OCI-M2 (cell line): ENCODE data around the gene COL18A1.
"Not testable (repeated sequence)": the region's sequence is repeated elsewhere in the genome, so short reads cannot be mapped to it uniquely, and the experiment has no call there.

ENCODE experiments used
- DNase-seq: peaks from one replicate; lab custom pipeline; 2025; ENCODE audit not compliant: unreplicated experiment; lab: John Stamatoyannopoulos, UW

COL18A1 gene

DNA sequence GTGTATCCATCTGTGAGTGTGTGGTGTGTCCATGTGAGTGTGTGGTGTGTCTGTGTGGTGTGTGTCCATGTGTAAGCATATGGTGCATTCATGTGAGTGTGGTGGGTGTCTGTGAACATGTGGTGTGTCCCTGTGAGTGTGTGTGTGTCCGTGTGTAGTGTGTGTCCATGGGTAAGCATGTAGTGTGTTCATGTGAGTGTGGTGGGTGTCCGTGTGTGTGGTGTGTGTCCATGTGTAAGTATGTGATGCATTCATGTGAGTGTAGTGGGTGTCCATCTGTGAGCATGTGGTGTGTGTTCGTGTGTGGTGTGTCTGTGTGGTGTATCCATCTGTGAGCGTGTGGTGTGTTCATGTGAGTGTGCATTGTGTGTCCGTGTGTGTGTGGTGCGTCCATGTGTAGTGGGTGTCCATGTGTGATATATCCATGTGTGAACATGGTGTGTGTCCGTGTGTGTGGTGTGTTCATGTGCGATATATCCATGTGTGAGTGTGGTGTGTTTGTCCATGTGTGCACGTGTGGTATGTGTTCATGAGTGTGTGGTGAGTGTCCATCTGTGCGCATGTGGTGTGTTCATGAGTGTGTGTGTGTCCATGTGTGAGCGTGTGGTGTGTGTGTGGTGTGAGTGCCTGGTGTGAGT is 124.9 kb downstream of the COL18A1 start:
- DNase-seq, result no peak

DNA sequence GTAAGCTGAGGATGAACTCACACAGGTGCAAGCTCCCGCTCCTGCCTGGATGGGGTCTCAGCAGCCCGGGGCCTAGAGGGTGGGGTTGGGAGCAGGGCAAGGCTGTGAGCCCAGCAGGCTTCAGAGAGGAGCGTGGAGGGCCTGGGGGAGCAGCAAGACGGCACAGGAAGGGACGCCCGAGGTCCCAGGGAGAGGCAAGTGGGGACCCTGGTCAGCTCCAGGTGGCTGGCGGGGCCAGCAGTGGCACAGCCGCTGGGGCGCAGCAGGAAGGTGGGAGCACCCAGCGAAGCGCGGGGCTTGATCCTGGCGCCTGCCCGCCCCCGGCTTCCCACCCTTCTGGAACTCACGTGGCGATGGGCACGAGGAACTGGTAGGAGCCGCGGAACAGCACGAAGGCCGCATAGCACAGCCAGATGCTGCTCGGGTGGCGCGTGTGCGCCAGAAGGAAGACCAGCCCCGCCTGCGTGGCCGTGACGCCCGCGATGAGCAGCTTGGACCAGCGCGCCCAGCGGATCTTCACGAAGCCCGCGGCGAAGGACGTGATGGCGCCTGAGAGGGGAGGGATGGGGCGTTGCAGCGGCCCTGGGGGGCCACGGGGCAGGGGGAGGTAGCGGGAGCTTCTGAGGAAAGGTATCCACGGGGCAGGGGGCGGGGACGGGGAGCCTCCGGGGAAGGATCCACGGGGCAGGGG is 125.6 kb downstream of the COL18A1 start:
- no peak for DNase-seq

DNA sequence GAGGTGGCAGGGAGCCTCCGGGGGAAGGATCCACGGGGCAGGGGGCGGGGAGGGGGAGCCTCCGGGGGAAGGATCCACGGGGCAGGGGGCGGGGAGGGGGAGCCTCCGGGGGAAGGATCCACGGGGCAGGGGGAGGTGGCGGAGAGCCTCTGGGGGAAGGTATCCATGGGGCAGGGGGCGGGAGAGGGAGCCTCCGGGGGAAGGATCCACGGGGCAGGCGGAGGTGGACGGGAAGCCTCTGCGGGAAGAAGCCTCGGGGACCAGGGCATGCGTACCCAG is 126.1 kb downstream of the COL18A1 start:
- DNase-seq, result not testable (repeated sequence)

DNA sequence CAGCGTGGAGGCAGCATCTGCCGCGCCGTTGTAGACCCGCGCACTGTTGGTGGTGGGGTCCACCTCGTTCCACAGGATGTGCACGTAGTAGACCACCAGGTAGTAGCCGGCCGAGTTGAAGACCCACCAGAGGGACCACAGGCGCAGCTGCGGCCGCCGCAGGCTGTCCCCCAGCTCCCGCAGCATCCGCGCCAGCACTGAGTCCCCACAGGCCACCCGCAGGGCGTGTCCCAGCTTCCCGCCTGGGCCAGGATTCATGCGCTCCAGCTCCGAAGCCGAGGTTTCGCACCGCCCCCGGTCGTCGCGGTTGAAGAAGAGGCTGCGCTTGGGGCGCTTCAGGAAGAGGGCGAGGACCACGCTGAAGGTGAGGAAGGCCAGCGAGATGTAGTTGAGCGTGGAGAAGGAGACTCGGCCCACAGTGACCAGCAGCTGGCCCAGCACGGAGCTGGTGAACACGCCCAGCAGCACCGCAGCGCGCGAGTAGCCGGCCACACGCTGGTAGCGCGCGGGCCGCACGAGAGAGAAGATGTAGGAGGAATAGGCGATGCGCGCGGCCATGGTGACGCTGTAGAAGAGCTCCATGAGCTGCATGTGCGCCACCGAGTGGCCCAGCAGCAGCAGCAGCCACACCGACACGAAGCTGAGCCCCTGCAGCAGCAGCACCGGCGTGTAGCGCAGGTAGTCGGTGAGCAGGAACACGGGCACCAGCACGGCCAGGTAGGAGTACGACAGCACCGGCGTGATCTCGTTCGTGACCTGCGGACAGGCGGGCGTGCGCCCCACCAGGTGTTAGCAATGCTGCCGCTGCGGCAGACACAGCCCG is 126.6 kb downstream of the COL18A1 start:
- no peak for DNase-seq

DNA sequence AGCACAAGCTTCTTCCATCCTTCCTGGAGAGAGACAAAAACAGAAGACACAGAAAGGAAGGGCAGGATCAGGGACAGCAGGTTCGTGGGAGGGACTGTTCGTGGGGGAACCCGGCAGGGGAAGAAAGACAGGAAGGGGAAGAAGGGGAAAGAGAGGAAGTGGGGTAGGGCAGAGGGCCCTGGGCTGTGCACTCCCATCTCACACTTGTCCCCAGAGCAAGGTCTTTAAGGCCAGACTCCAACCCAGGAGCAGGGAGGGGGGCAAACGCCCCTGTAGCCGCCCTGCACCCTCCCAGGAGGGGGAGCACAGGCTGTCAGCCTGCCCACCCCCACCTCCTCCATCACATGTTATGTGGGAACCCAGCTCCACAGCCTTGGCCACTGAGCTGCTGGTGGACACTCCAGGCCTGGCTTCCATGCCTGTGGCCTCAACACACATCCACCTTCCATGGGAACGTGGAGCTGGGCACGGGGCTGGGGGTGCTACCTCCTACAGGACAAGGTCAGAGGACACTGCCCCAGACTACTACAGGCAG is 127.9 kb downstream of the COL18A1 start:
- no peak for DNase-seq

DNA sequence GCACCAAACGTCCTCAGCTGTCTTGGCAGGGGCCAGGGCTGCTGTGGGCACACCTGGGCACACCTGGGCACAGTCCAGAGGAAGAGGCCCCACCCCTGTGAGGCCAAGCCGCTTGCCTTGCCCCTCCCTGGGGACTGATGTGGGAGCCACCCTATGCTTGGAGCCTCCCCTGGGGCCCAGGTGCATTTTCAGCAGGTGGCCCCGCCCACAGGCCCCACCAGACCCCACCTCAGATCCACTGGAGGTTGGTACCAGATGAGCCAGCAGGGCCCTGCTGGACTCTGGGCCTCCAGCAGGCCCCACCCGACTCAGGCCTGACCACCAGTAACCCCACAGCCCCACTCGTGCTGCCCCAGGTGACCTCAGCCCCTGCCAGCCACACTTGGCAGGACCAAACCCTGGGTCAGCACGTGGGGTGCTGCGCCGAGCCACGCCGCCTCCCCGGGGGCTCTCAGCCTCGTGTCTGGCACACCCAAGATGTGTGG is 128.4 kb downstream of the COL18A1 start:
- no peak for DNase-seq

DNA sequence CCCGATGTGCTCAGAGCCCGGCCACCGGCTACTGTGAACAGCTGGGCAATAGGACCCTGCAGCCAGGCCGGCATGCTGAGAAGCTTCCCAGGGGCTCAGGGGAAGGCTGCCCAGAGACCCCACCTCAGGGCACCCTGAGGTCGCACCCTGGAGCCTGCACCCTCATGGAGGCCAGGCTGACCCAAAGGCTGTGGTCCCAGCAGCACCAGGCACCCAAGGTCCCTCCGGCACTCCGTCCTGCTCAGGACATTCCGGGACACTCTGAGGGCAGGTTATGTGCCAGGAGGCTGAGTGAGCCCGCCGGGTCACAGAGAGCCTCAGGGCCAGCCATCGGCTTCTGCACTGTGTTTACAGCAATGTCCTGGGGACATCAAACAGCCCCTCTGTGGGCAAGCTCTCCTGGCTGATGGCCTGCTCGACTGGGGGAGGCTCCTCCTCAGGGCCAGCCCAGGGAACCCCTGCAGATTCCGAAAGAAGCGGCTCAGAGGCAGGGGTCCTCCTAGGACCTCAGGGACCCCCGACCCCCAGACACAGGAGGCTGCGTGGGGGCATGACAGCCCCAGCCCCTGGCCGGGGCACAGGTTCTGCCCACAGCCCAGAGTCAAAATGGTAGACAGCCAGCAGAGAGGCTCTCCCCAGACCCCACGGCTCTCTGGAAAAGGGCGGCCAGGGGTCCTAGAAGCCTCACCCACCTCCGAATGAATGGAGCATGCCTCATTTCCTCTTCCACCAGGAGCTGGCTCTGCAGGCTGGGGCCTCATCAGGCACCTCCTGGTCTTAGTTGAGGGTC is 129.1 kb downstream of the COL18A1 start:
- no peak for DNase-seq

DNA sequence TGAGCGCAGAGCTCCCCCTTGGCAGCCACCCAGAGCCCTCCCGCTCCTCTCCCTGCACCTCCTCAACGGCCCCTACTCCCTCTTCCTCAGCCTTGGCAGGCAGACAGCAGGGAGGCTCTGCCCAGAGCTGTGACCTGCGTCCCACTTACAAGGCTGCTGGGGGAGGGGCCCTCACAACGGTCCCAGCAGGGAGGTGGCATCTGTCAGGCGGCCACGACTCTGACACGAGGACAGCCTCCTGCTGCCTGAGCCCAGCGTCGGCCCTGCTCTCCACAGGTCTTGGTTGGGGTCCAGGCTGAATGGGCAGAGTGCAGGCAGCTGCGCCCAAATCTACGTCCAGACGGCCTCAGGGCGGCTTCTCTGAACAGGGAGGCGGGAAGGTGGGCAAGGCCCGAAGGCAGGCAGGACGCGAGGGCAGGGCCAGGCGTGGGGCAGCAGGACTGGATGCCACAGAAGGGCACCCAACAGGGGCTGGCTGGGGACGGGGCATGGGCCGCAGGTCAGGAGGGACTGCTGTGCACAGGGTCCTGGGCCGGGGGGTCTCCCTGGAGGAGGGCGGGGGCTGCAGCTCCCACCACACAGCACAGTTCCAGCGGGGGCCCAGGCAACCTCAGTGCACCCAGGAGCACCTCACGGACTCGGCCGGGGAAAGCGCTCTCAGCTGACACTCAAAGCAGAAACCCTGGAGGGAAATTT is 129.8 kb downstream of the COL18A1 start:
- no peak for DNase-seq

DNA sequence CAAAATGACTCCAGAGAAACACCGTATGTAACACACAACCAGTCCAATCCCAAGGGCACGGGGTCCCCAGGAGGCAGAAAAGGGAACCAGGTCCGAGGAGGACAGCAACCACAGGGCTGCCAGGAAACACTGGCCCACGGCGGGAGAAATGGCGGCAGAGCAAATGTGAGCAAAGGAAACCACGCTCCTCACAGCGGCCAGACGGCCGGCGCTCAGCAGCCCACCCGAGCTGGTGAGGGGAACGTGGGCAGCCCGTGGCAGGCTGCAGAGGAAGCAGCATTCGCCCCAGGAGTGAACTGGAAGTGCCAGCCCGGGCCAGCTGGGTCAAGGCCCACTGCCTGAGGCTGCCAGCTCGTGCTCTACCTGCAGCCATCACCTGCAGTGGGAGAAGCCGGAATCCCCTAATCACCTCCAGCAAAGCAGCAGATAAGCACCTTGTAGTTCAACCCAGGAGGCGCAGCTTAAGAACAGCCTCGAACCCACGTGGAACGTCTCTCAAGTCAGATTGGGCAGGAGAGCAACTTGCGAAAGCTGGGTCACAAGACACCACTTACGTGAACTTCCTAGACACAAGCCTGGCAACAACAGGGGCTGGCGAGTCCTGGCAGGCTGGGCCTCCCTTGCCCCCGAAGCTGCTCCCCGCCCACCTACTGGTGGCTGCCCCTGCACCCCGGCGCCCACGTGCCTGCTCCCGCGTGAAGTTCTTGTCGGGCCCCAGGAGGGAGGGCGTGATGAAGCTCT is 130.5 kb downstream of the COL18A1 start:
- no peak for DNase-seq

DNA sequence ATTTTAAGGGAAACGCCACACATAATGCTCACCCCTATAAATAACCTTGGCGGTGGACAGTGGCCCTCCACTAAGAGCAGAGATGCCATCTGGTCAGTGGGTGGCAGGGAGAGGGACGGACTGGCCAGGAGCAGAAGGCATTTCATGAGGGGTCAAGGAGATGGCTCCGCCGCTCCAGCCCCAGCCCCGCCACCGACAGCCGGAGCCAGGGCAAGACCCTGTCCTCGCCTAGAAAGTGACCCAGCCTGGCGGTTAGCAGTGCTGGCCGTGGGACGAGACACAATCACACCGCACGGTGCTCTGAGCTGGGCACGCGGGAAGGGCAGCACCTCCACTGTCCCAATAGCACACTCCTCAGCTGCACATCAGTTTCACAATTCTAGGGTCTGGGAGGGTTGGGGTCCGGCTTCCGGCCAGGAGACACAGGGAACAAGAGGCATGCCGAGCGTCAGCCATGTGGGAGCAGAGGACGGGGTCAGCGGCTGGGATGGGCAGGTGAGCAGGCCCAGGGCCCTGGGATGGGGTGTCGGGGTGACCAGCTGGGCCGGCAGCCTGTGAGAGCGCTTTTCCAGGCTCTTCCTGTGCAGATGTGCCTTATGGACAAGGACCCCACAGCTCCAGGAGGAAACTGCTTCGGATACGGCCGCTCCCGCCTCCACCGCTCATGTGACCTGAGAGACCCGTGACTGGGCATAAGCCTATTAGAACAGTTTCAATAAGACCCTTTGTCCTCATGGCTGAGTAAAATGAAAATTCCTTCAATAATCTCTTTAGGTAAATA is 131.5 kb downstream of the COL18A1 start:
- no peak for DNase-seq

DNA sequence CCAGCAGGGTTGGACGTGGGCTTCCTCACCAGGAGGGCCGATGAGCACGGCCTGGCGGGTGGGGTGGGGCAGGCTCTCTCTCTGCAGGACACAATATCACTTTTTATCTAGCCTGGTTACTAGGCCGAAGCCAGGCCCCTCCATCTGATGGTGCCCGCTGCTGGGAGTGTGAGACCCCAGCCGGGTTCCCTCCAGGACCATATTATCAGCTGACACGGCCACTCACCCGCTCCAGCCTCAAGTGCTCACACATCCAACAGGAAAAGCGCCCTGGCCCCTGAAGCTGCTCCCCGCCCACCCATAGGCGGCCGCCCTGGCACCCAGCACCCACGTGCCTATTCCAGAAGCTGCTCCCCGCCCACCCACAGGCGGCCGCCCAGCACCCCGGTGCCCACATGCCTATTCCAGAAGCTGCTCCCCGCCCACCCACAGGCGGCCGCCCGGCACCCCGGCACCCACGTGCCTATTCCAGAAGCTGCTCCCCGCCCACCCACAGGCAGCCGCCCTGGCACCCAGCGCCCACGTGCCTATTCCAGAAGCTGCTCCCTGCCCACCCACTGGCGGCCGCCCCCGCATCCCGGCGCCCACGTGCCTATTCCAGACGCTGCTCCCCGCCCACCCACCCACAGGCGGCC is 132.3 kb downstream of the COL18A1 start:
- DNase-seq, result no peak

DNA sequence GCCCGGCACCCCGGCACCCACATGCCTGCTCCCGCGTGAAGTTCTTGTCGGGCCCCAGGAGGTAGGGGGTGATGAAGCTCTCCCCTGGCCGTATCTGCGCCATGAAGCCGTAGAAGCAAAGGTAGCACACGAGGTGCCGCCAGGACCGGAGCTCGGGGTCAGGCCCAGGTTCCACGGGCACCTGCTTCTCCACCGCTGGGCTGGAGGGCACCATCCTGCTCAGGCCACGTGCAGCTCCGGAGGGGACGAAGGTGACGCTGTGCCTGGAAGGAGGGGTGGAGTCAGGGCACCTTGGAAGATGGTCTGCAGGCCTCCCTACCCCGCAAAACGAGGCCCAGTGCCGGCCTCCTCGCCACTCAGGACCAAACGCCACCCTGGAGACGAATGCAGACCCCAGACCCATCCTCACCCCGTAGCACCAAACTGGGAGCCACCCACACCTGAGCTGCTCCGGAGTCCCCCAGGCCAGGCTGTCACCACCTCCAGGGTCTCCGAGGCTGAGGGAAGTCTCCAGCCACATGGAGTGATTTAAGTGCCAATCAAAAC is 132.9 kb downstream of the COL18A1 start:
- no peak for DNase-seq

DNA sequence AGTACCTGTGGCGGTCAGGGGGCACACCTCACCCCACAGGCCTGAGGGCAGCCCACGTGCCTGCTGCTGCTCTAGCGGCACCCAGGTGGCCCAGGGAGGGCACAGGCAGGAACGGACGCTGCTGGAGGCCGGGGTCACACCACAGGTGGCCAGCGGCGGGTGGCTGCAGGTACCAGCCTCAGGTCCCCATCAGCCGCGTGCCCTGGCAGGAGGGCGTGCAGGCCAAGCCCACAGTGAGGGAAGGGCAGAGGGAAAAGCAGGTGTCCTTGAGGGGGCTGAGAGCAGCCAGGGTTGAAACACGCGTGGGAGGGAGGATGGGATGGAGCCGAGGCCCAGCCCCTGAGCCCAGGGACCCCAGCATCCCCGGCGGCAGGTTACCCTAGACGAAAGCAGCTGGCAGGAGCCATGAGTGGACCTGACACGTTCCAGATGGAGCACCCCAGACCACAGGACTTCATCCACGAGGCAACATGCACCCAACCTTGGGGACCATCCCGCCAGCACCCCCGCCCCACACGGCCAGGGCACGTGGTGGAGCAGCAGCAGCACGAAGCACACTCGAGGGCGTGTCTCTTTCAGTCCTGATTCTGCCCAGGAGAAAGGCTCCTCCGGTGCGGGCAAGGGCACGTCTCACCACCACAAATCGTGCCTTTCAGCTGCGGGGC is 133.5 kb downstream of the COL18A1 start:
- DNase-seq, result no peak

DNA sequence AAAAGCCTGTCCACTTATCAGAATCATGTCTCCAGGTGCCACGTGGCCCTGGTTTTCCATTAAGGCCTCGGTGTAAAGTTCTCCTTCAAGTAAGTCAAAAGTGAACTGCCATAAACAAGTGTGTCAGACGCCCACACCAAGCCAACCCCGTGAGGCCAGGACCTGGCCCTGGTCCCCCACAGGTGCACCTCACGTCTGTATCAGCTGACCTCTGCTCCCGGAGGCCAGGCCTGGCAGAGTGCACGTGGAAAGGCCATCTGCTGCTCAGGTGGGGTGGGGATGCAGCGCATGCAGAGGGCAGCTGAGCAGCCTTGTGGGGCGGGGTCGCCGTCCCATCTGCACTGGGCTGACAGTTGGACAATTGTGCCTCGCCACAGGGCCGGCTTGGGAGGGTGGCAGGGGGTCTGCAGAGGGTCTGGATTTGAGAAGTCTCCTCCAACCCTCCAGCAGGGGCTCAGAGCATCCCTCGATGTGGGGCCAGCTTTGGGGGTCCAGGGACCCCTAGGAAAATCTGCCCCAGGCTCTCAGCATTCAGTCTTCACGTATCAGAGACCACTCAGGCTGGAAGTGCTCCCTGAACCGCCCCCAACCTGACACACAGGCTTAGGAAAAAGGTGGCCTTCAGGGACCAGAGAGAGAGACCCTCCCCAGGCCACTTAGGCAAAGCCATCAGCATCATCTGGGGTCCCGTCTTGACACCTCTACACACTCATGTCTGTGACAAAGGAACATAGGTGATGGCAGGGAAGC is 134.3 kb downstream of the COL18A1 start:
- no peak for DNase-seq

DNA sequence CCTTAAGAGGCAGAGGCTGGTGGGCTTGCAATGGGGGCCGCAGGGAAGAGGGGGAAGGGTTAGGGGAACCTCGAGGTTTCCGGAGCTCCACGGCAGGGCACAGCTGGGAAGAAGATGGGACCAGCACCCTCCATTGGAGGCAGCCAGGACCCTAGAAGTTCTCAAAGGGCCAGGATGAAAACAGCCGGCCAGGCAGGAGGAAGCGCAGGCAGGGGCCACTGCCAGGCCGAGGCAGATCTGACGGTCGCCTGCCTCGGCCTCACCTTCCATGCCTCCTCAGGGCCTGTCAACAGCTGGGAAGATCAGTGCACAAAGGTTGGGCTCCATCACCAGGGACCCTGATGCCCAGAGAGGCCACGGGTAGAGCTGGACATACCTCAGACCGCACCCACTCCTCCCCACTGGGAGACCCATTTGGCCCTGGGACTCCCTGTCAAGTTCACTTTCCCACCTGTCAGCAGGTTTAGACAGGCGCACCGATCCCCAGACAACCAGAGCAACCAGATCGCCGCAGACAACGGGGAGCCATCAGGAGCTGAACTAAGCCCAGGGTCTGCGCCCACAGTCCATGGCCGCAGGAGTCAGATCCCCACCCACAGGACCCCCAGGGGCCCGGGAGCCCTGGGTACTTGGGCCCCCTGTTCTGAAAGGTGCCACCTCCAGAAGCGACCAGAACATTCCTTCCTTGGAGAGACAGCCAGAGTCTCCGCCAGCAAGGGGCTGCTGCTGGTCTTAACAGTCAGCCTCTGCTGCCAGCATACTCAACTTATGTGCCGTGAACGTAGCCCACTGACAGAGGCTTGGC is 135.0 kb downstream of the COL18A1 start:
- DNase-seq, result no peak

DNA sequence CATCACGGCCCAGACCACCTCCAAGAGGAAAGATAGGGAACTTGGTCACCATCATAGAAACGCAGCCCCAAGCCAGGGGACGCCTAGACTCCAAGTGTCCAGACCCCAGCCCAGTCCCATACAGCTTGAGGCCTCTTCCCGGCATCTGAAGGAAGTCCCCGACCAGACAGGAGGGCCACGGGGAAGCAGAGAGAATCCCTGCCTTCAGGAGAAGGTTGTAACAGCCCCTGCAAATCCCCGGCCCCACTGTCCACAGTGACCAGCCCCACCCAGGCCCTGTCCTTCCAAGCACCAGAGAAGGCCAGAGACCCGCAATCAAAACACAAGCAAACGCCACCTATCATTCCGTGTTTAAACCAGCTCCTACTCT is 135.6 kb downstream of the COL18A1 start:
- no peak for DNase-seq
